Endothelial cell of umbilical vein (primary cell): ENCODE measurements around the gene ZNF662. TPM values are rescaled to one million over a fixed set of nuclear protein-coding genes. Genes with fewer than 3 reads are reported as not detected.

Experiments used
- BruUV-seq: library from RNA; stranded (reverse); fragments of 400-500 nt; replicated peaks from 2 replicates; lab custom pipeline; 2021; lab: Mats Ljungman, UMichigan
- CTCF ChIA-PET: fragments of 300-600, 350-600 bp; sonication (Branson Sonifier 250); formaldehyde crosslinking; loops from one replicate; lab custom pipeline; 2021; ENCODE audit warnings: antibody characterized with exemption, inconsistent platforms; lab: Charles Lee
- POLR2A ChIA-PET: fragments of 300-600, 350-600 bp; sonication (Branson Sonifier 250); formaldehyde crosslinking; loops from one replicate; lab custom pipeline; 2021; ENCODE audit warnings: antibody characterized with exemption, inconsistent platforms; lab: Charles Lee
- DNase-seq: peaks from one replicate; pipeline ENCODE4 v3.0.0-alpha.2; 2011; ENCODE audit warnings: low read depth, low spot score
- FAIRE-seq: peaks from 2 replicates; lab custom pipeline; 2011; peaks lifted over from hg19 to GRCh38; lab: Jason Lieb, UNC
- H2AFZ ChIP-seq: 2 replicates; pipeline ENCODE4 v1.6.0; 2012; ENCODE audit warnings: low read depth, low read length, control low read depth, inconsistent platforms
- H3K27ac ChIP-seq: 2 replicates; pipeline ENCODE4 v1.5.1; 2011; ENCODE audit warnings: low read depth, mild to moderate bottlenecking, control low read depth, low read length, moderate library complexity; ENCODE audit not compliant: insufficient read depth
- H3K27me3 ChIP-seq, 2 experiments: 2 replicates each; pipeline versions ENCODE4 v1.6.0 to v1.6.1; 2011; ENCODE audit warnings: low read length in 2 of 2, mixed read lengths in 1 of 2; ENCODE audit not compliant: control insufficient read depth in 2 of 2, insufficient read depth in 2 of 2
- H3K36me3 ChIP-seq, 2 experiments: 2 replicates in 1 of 2; 3 replicates in 1 of 2; pipeline ENCODE4 v1.5.1; 2011; ENCODE audit warnings: low read length in 2 of 2, mild to moderate bottlenecking in 1 of 2, moderate library complexity in 1 of 2; ENCODE audit not compliant: control insufficient read depth in 2 of 2, insufficient read depth in 2 of 2; ENCODE audit errors: extremely low read depth in 1 of 2
- H3K4me1 ChIP-seq: 3 replicates; pipeline ENCODE4 v1.5.1; 2011; ENCODE audit warnings: mild to moderate bottlenecking, low read length; ENCODE audit not compliant: control insufficient read depth, insufficient read depth; ENCODE audit errors: extremely low read depth
- H3K4me2 ChIP-seq: 2 replicates; pipeline ENCODE4 v1.6.1; 2011; ENCODE audit warnings: low read length, control low read depth, mixed read lengths; ENCODE audit not compliant: insufficient read depth
- H3K4me3 ChIP-seq, 3 experiments: fragments of 200-600 bp in 1 of 3; sonication (generic), shearing (Covaris generic) in 1 of 3; replicated peaks in 1 of 3; 2 replicates each; pipeline ENCODE4 v1.5.1; 2011 to 2016; ENCODE audit warnings: control low read depth in 3 of 3, low read length in 3 of 3, mild to moderate bottlenecking in 2 of 3, inconsistent platforms in 1 of 3, low read depth in 1 of 3, moderate library complexity in 1 of 3; ENCODE audit not compliant: insufficient read depth in 1 of 3
- H3K79me2 ChIP-seq: 2 replicates; pipeline ENCODE4 v1.6.0; 2012; ENCODE audit warnings: low read length, inconsistent platforms; ENCODE audit not compliant: control insufficient read depth, insufficient read depth
- H3K9ac ChIP-seq: replicated peaks from 2 replicates; pipeline ENCODE3; 2011; ENCODE audit warnings: low read length, control low read depth; ENCODE audit not compliant: insufficient read depth; ENCODE audit errors: extremely low read depth
- H3K9me1 ChIP-seq: replicated peaks from 3 replicates; pipeline ENCODE4 v1.6.0; 2011; ENCODE audit warnings: mild to moderate bottlenecking, low read length; ENCODE audit not compliant: control insufficient read depth, insufficient read depth; ENCODE audit errors: extremely low read depth
- H3K9me3 ChIP-seq: replicated peaks from 2 replicates; pipeline ENCODE4 v1.5.1; 2012; ENCODE audit warnings: low read length, inconsistent platforms; ENCODE audit not compliant: control insufficient read depth, insufficient read depth
- H4K20me1 ChIP-seq: replicated peaks from 2 replicates; pipeline ENCODE3; 2011; ENCODE audit warnings: mild to moderate bottlenecking, low read length; ENCODE audit not compliant: control insufficient read depth, insufficient read depth; ENCODE audit errors: extremely low read depth
- CTCF ChIP-seq, 2 donors: IDR thresholded peaks; 1 replicate in 1 of 2; 2 replicates in 1 of 2; pipeline ENCODE4 v1.5.1; 2011; ENCODE audit warnings: low read length in 2 of 2, mild to moderate bottlenecking in 2 of 2, moderate library complexity in 2 of 2, control low read depth in 1 of 2, inconsistent platforms in 1 of 2, low read depth in 1 of 2; ENCODE audit not compliant: insufficient read depth in 1 of 2; ENCODE audit errors: extremely low read depth in 1 of 2
- EZH2 ChIP-seq: IDR thresholded peaks from 2 replicates; pipeline ENCODE4 v1.6.1; 2012; ENCODE audit warnings: borderline replicate concordance, low read depth, mild to moderate bottlenecking, moderate library complexity, low read length, inconsistent platforms; ENCODE audit not compliant: severe bottlenecking
- FOS ChIP-seq: IDR thresholded peaks from 2 replicates; pipeline ENCODE4 v1.6.1; 2011; ENCODE audit warnings: mild to moderate bottlenecking, low read length, moderate library complexity, borderline replicate concordance; ENCODE audit not compliant: insufficient read depth
- GATA2 ChIP-seq: IDR thresholded peaks from 2 replicates; pipeline ENCODE4 v1.7.0; 2011; ENCODE audit warnings: low read depth, mild to moderate bottlenecking, moderate library complexity, mixed read lengths, low read length; ENCODE audit not compliant: insufficient read length, insufficient read depth
- JUN ChIP-seq: IDR thresholded peaks from 2 replicates; pipeline ENCODE4 v1.6.1; 2011; ENCODE audit warnings: borderline replicate concordance, low read depth; ENCODE audit not compliant: insufficient read length, insufficient read depth
- MAX ChIP-seq: IDR thresholded peaks from 2 replicates; pipeline ENCODE4 v1.6.1; 2011; ENCODE audit not compliant: insufficient read depth, insufficient read length
- MYC ChIP-seq: IDR thresholded peaks from one replicate; pipeline ENCODE4 v1.6.1; 2011; ENCODE audit warnings: mild to moderate bottlenecking, low read depth, low read length
- POLR2A ChIP-seq: IDR thresholded peaks from 2 replicates; pipeline ENCODE4 v1.6.1; 2012; ENCODE audit warnings: low read depth, mild to moderate bottlenecking, control low read depth, low read length
- POLR2AphosphoS5 ChIP-seq: IDR thresholded peaks from 2 replicates; pipeline ENCODE4 v1.6.1; 2012; ENCODE audit warnings: low read depth, mild to moderate bottlenecking, control low read depth, low read length, moderate library complexity; ENCODE audit not compliant: insufficient read depth
- dilution Hi-C: fragments of 300-500 bp; cut with MboI; formaldehyde crosslinking; loops from one replicate; pipeline ENCODE4 v1.15.0; 2019; ENCODE audit warnings: low sequenced_read_pairs; ENCODE audit not compliant: extremely low pct_ligation_motif_present
- intact Hi-C: fragments of 100-400 bp; cut with micrococcal nuclease; formaldehyde crosslinking; loops from one replicate; pipeline ENCODE4 v1.10.0; 2022
- polyA plus RNA-seq, 4 experiments: library from polyadenylated mRNA; depleted of rRNA in 3 of 4; stranded (reverse) in 3 of 4; unstranded in 1 of 4; fragments of >200 nt; gene quantifications; 2 replicates each; pipeline versions ENCODE4 v1.2.1 to v1.2.3, GENCODE V29; 2011 to 2012; ENCODE audit warnings: missing spikeins in 1 of 4
- total RNA-seq: library from RNA; stranded (reverse); gene quantifications from 2 replicates; pipeline ENCODE4 v1.2.3, GENCODE V29; 2021

Gene ZNF662
- total and polyA plus RNA-seq, 2 donors (not counting 3 experiments of a cell fraction or from before 2014, with no cell fraction given), result 0.84 to 4.3 TPM

GRCh38 chr3:42865256-42865655 is 40.7 kb upstream of the ZNF662 start:
- no peaks in the 10 kb centered on the region for H3K36me3 ChIP-seq
- no peaks in the 10 kb centered on the region for H3K27me3 ChIP-seq
- POLR2A ChIA-PET, result no interaction called here
- H3K79me2 ChIP-seq, result no peaks in the 10 kb centered on the region
- H3K4me2 ChIP-seq, result no peak overlapping the region
- TF ChIP-seq JUN (no peak), POLR2A (no peak), EZH2 (no peak), GATA2 (no peak), MYC (no peak), MAX (no peak), CTCF (IDR thresholded peaks at IDR 0.05; ENCODE audit: extremely low read depth in 1 of 2, insufficient read depth in 1 of 2, low read depth in 1 of 2, low read length in 2 of 2) (no peak), FOS (no peak), POLR2AphosphoS5 (no peak)
- no peak for FAIRE-seq
- H3K9ac ChIP-seq, result no peak overlapping the region
- DNase-seq, result no peak
- H2AFZ ChIP-seq, result no peak overlapping the region
- H3K9me3 ChIP-seq, result no peaks in the 10 kb centered on the region
- H3K9me1 ChIP-seq, result no peaks in the 10 kb centered on the region
- dilution Hi-C loops (no loop called here), intact Hi-C loops (no loop called here)
- CTCF ChIA-PET, result no interaction called here
- no peaks in the 10 kb centered on the region for H3K4me1 ChIP-seq
- BruUV-seq, result no TSS peak
- H3K27ac ChIP-seq, result no peak overlapping the region
- H3K4me3 ChIP-seq, result no peak overlapping the region
- H4K20me1 ChIP-seq, result no peaks in the 10 kb centered on the region
